Endothelial cell of umbilical vein (primary cell): ENCODE measurements around the gene PTPRD.

Source experiments
- GATA2 ChIP-seq: IDR thresholded peaks from 2 replicates; pipeline ENCODE4 v1.7.0; 2011; ENCODE audit warnings: low read depth, mild to moderate bottlenecking, moderate library complexity, mixed read lengths, low read length; ENCODE audit not compliant: insufficient read length, insufficient read depth
- POLR2A ChIP-seq: IDR thresholded peaks from 2 replicates; pipeline ENCODE4 v1.6.1; 2012; ENCODE audit warnings: low read depth, mild to moderate bottlenecking, control low read depth, low read length
- POLR2AphosphoS5 ChIP-seq: IDR thresholded peaks from 2 replicates; pipeline ENCODE4 v1.6.1; 2012; ENCODE audit warnings: low read depth, mild to moderate bottlenecking, control low read depth, low read length, moderate library complexity; ENCODE audit not compliant: insufficient read depth
- TF ChIP-seq, protein P1 (sequence below), 2 donors: IDR thresholded peaks; 1 replicate in 1 of 2; 2 replicates in 1 of 2; pipeline ENCODE4 v1.5.1; 2011; ENCODE audit warnings: low read length in 2 of 2, mild to moderate bottlenecking in 2 of 2, moderate library complexity in 2 of 2, control low read depth in 1 of 2, inconsistent platforms in 1 of 2, low read depth in 1 of 2; ENCODE audit not compliant: insufficient read depth in 1 of 2; ENCODE audit errors: extremely low read depth in 1 of 2

DNA sequence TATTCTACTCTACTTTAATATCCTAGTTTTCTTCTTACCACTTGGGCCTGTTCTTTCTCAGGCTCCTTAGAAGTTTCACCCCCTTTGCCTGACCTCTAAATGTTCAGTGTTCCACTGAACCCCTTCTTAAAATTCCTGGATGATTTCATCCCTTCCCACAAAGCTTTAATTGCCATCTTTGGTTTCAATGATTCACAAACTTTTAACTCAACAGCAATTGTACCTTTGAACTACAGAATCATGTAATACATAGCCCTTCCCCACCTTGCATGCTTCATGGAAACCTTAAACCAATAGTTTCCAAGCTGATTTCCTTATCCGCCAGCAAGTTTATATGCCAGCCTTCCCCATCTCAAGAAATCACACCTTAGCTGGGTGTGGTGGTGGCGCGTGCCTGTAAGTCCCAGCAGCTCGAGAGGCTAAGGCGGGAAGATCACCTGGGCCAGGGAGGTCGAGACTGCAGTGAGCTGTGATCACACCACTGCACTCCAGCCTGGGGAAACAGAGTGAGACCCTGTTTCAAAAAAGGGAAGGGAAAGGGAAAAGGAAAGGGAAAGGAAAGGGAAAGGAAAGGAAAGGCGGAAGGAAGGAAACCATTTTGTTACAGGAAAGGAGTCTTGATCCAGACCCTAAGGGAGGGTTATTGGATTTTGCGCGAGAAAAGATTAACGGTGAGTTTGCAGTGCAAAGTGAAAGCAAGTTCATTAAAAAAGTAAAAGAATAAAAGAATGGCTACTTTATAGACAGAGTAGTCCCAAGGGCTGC lies 1789.5 kb downstream of the PTPRD start:
- TF ChIP-seq, protein P1, sequence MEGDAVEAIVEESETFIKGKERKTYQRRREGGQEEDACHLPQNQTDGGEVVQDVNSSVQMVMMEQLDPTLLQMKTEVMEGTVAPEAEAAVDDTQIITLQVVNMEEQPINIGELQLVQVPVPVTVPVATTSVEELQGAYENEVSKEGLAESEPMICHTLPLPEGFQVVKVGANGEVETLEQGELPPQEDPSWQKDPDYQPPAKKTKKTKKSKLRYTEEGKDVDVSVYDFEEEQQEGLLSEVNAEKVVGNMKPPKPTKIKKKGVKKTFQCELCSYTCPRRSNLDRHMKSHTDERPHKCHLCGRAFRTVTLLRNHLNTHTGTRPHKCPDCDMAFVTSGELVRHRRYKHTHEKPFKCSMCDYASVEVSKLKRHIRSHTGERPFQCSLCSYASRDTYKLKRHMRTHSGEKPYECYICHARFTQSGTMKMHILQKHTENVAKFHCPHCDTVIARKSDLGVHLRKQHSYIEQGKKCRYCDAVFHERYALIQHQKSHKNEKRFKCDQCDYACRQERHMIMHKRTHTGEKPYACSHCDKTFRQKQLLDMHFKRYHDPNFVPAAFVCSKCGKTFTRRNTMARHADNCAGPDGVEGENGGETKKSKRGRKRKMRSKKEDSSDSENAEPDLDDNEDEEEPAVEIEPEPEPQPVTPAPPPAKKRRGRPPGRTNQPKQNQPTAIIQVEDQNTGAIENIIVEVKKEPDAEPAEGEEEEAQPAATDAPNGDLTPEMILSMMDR (IDR thresholded peaks at IDR 0.05; ENCODE audit: extremely low read depth in 1 of 2, insufficient read depth in 1 of 2, low read depth in 1 of 2, low read length in 2 of 2), result no peak
- no peak for TF ChIP-seq GATA2
- no peak for TF ChIP-seq POLR2A
- no peak for TF ChIP-seq POLR2AphosphoS5
